Left lung (tissue), 10 donors: ENCODE results near the gene ZC2HC1C. TPM values are rescaled to one million over a fixed set of nuclear protein-coding genes. Genes with fewer than 3 reads are reported as not detected.

Experiments
- ATAC-seq: fragments of 200-7000 bp; cut with Tn5 transposase; one replicate; pipeline ENCODE4 v1.9.1; 2020; ENCODE audit warnings: moderate library complexity
- DNase-seq, 4 donors: peaks; one replicate each; pipeline ENCODE4 v3.0.0-alpha.2; 2013 to 2020
- H3K27ac ChIP-seq, 2 donors: fragments of 200-600 bp; sonication (generic) in 1 of 2; one replicate each; pipeline versions ENCODE4 v1.5.0 to v1.8.0; 2020 to 2021
- H3K27me3 ChIP-seq, 2 donors: fragments of 200-600 bp; sonication (generic) in 1 of 2; one replicate each; pipeline versions ENCODE4 v1.5.0 to v1.8.0; 2020 to 2021
- H3K36me3 ChIP-seq, 2 donors: fragments of 200-600 bp; sonication (generic) in 1 of 2; one replicate each; pipeline versions ENCODE4 v1.5.0 to v1.8.0; 2020 to 2021
- H3K4me1 ChIP-seq, 2 donors: fragments of 200-600 bp; one replicate each; pipeline ENCODE4 v1.8.0; 2021
- H3K4me3 ChIP-seq, 2 donors: fragments of 200-600 bp; sonication (generic) in 1 of 2; one replicate each; pipeline versions ENCODE4 v1.5.0 to v1.8.0; 2020 to 2021; ENCODE audit warnings: mild to moderate bottlenecking in 1 of 2
- H3K9me3 ChIP-seq, 2 donors: fragments of 200-600 bp; sonication (generic) in 1 of 2; one replicate each; pipeline versions ENCODE4 v1.5.0 to v1.8.0; 2020 to 2021
- CTCF ChIP-seq, 2 donors: fragments of 200-600 bp; sonication (generic) in 1 of 2; IDR thresholded peaks; one replicate each; pipeline versions ENCODE4 v1.5.0 to v1.8.0; 2021; ENCODE audit warnings: antibody characterized with exemption in 2 of 2
- intact Hi-C, 2 donors: fragments of 100-400 bp; cut with DNase I; formaldehyde crosslinking; loops; one replicate each; pipeline versions ENCODE4 v1.11.2 to v1.14.2; 2022
- polyA plus RNA-seq, 6 donors: library from polyadenylated mRNA; unstranded; fragments of 120-200 nt; gene quantifications; one replicate each; pipeline ENCODE4 v1.2.1, GENCODE V29; 2013; ENCODE audit not compliant: insufficient read length in 6 of 6
- total RNA-seq, 2 donors: library from RNA; stranded (reverse); fragmentation: NEBNext Ultra II Directional; extraction: Animal tissue kit (Norgen Biotek cat#: 25700); gene quantifications; one replicate each; pipeline ENCODE4 v1.2.1, GENCODE V29; 2021
- donor health status: DM: no; HTN: yes; CAD: no.
- donor health status: DM: no; HTN: no; CAD: no.

Gene ZC2HC1C
- total and polyA plus RNA-seq, 8 donors = 3.1 to 6.6 (median 4.8) TPM

DNA sequence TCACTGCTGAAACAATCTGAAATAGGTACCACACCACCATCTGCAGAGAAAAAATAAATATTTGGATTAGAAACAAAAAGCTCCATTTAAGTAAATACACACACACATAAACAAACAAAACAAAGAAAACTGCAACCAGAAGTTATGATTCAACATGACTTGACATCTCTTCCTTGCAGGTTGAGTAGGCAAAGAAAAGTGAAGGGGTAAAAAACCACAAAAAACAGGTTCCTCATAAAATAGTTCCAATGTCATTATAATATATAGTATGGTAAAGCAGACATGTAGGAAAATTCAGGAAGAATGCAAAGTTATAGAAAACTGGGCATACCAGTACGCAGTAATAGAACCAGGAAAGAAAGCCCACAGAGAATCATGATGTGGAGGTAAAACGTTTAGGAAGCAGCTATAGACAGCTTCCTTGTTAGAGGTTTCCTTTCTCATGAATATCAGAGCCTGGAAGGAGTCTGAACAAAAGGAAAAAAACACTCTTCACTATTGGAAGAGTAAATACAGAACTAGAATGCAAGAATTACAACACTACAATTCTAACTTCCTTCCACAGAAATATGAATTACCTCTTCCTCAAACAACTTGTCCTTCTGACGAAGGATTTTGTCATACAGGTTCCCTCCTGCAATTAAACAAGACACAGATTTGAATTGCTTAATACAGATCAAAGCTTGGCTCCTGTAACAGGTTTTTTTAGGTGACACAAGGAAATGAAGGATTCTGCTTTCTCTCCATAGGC, 51.3 kb downstream of the ZC2HC1C start:
- TF ChIP-seq CTCF (IDR thresholded peaks at IDR 0.05) = no peak
- Histone ChIP-seq H3K27me3 (no peaks in the 10 kb centered on the region), H3K27ac (peak overlapping the region in 1 of 2 donors; percentile 85), H3K4me3 (no peak overlapping the region), H3K36me3 (peaks cover 0 to 53% of the 10 kb centered on the region in 2 donors), H3K9me3 (no peaks in the 10 kb centered on the region), H3K4me1 (peaks cover 7 to 53% of the 10 kb centered on the region in 2 donors)
- ATAC-seq (peak; percentile 44), DNase-seq (no peak)
- intact Hi-C loops = no loop called here

DNA sequence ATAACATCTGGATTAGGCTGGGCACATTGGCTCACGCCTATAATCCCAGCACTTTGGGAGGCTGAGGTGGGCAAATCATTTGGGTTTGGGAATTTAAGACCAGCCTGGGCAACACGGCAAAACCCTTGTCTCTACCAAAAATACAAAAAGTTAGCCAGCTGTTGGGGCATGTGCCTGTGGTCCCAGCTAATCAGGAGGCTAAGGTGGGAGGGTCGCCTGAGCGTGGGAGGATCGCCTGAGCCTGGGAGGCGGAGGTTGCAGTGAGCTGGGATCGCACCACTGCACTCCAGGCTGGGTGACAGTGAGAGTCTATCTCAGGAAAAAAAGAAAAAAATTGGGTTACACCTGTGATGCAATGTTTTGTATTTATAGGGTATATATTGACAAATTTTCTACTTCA, 52.1 kb downstream of the ZC2HC1C start:
- ATAC-seq = no peak
- Histone ChIP-seq H3K4me3 (no peak overlapping the region), H3K27me3 (no peaks in the 10 kb centered on the region), H3K27ac (peak overlapping the region in 1 of 2 donors; percentile 85), H3K9me3 (no peaks in the 10 kb centered on the region), H3K36me3 (peaks cover 0 to 45% of the 10 kb centered on the region in 2 donors), H3K4me1 (peaks cover 13 to 59% of the 10 kb centered on the region in 2 donors)
- TF ChIP-seq CTCF (IDR thresholded peaks at IDR 0.05) = no peak
- no peak for DNase-seq
- intact Hi-C loops = no loop called here

DNA sequence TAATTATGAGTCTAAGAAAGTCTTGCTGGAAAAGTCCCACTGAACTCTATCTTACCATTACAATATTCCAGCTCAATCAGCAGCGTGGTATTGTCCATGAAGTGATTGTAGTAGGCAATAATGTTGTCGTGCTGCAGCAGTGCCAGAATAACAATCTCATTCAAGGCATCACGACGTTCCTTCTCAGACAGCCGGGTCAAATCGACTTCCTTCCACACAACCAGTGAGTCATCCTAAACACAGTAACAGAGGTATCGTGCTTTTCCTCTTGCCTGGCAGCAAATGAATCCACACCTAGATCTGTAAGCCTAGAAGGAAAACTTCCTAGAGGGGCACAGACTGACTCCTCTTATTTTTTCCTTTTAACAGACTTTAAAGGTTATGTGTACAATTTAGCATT, 54.5 kb downstream of the ZC2HC1C start:
- intact Hi-C loops = no loop called here
- Histone ChIP-seq H3K27ac (peak overlapping the region in 1 of 2 donors; percentile 77), H3K9me3 (no peaks in the 10 kb centered on the region), H3K36me3 (peaks cover 0 to 20% of the 10 kb centered on the region in 2 donors), H3K27me3 (no peaks in the 10 kb centered on the region), H3K4me3 (no peak overlapping the region), H3K4me1 (peaks cover 27 to 72% of the 10 kb centered on the region in 2 donors)
- DNase-seq (no peak), ATAC-seq (no peak)
- TF ChIP-seq CTCF (IDR thresholded peaks at IDR 0.05) = no peak

DNA sequence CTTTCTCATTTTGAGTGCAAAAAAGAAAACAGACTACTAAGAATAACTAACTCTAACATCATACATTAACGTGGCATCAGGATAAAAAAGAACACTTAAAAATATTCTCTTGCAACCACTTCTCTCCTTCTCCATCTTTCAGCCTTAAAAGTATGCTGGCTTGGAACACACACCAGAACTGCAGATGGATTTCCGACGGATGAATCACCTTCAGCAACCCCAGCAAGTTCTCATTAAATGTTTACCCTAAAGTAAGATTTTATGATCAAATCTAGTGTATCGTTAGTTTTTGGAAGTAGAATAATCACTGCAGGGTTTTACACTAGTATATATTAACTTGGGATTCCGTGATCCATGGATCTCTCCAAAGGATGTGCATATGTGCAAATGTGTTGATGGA, 56.2 kb downstream of the ZC2HC1C start:
- no peaks in the 10 kb centered on the region for H3K27me3 ChIP-seq
- H3K36me3 ChIP-seq = peaks cover 0 to 14% of the 10 kb centered on the region in 2 donors
- ATAC-seq (no peak), DNase-seq (no peak)
- H3K27ac ChIP-seq = peak overlapping the region; percentile 94 to 99
- intact Hi-C loops = no loop called here
- H3K4me1 ChIP-seq = peaks cover 27 to 60% of the 10 kb centered on the region in 2 donors
- H3K4me3 ChIP-seq = peak overlapping the region in 1 of 2 donors; percentile 83
- no peaks in the 10 kb centered on the region for H3K9me3 ChIP-seq
- TF ChIP-seq CTCF (IDR thresholded peaks at IDR 0.05) = no peak

- DNase-seq (no peak), ATAC-seq (no peak)
- intact Hi-C loops = no loop called here
- peaks cover 27 to 54% of the 10 kb centered on the region in 2 donors for H3K4me1 ChIP-seq
- no peaks in the 10 kb centered on the region for H3K9me3 ChIP-seq
- peak overlapping the region; percentile 94 to 99 for H3K27ac ChIP-seq
- H3K36me3 ChIP-seq = peaks cover 0 to 18% of the 10 kb centered on the region in 2 donors
- H3K4me3 ChIP-seq = peak overlapping the region; percentile 64 to 83
- TF ChIP-seq CTCF (IDR thresholded peaks at IDR 0.05) = no peak
- H3K27me3 ChIP-seq = no peaks in the 10 kb centered on the region
These were observed 56.7 kb downstream of the ZC2HC1C start for GRCh38 chr14:75126121-75126544.
